Neuronal stem cell (in vitro differentiated cells): ENCODE results near the gene SFMBT2.

Experiments
- DNase-seq: peaks from one replicate; pipeline ENCODE4 v3.0.0-alpha.2; 2013; ENCODE audit warnings: low spot score
- H2AFZ ChIP-seq: one replicate; pipeline ENCODE4 v1.6.1; 2013; ENCODE audit warnings: mild to moderate bottlenecking, low read length, inconsistent platforms
- H2AK5ac ChIP-seq: 2 replicates; pipeline ENCODE4 v1.6.1; 2013; ENCODE audit warnings: low read depth, mild to moderate bottlenecking, inconsistent platforms, low read length, moderate library complexity, mixed read lengths
- H2BK120ac ChIP-seq: 2 replicates; pipeline ENCODE4 v1.6.1; 2013; ENCODE audit warnings: low read depth, mild to moderate bottlenecking, inconsistent platforms, low read length, moderate library complexity, mixed read lengths
- H2BK12ac ChIP-seq: one replicate; pipeline ENCODE4 v1.6.1; 2013; ENCODE audit warnings: low read length, inconsistent platforms
- H2BK15ac ChIP-seq: 2 replicates; pipeline ENCODE4 v1.6.1; 2013; ENCODE audit warnings: mild to moderate bottlenecking, low read length, inconsistent platforms, mixed read lengths
- H2BK5ac ChIP-seq: one replicate; pipeline ENCODE4 v1.6.1; 2013; ENCODE audit warnings: inconsistent platforms, mild to moderate bottlenecking, low read length, moderate library complexity
- H3K14ac ChIP-seq: one replicate; pipeline ENCODE4 v1.6.1; 2013; ENCODE audit warnings: low read length, inconsistent platforms
- H3K18ac ChIP-seq: 2 replicates; pipeline ENCODE4 v1.6.1; 2013; ENCODE audit warnings: low read length, inconsistent platforms
- H3K23ac ChIP-seq: 2 replicates; pipeline ENCODE4 v1.6.1; 2013; ENCODE audit warnings: low read depth, mild to moderate bottlenecking, mixed read lengths, low read length, inconsistent platforms; ENCODE audit not compliant: poor library complexity
- H3K27ac ChIP-seq: replicated peaks from 3 replicates; pipeline ENCODE4 v1.5.1; 2013; ENCODE audit warnings: low read length, inconsistent platforms
- H3K27me3 ChIP-seq, 3 experiments: 2 replicates each; pipeline ENCODE4 v1.6.1; 2013; ENCODE audit warnings: low read length in 3 of 3, mild to moderate bottlenecking in 2 of 3, inconsistent platforms in 1 of 3, low read depth in 1 of 3, mixed read lengths in 1 of 3, moderate library complexity in 1 of 3; ENCODE audit not compliant: control insufficient read depth in 3 of 3, insufficient read depth in 3 of 3
- H3K36me3 ChIP-seq, 2 donors: replicated peaks in 1 of 2; 2 replicates each; pipeline ENCODE4 v1.6.1; 2013; ENCODE audit warnings: low read length in 2 of 2; ENCODE audit not compliant: control insufficient read depth in 2 of 2, insufficient read depth in 2 of 2
- H3K4ac ChIP-seq: 2 replicates; pipeline ENCODE4 v1.6.1; 2013; ENCODE audit warnings: inconsistent platforms, mild to moderate bottlenecking, low read length, moderate library complexity
- H3K4me1 ChIP-seq, 2 donors: 1 replicate in 1 of 2; 2 replicates in 1 of 2; pipeline ENCODE4 v1.6.1; 2013; ENCODE audit warnings: low read length in 2 of 2, low read depth in 1 of 2; ENCODE audit not compliant: control insufficient read depth in 2 of 2, insufficient read depth in 1 of 2
- H3K4me2 ChIP-seq: one replicate; pipeline ENCODE4 v1.6.1; 2013; ENCODE audit warnings: mild to moderate bottlenecking, low read length, inconsistent platforms; ENCODE audit not compliant: insufficient read depth, poor library complexity, severe bottlenecking
- H3K4me3 ChIP-seq, 2 donors: 2 replicates each; pipeline ENCODE4 v1.5.1; 2013; ENCODE audit warnings: low read length in 2 of 2, mild to moderate bottlenecking in 2 of 2, inconsistent platforms in 1 of 2, moderate library complexity in 1 of 2
- H3K79me1 ChIP-seq: one replicate; pipeline ENCODE4 v1.6.1; 2013; ENCODE audit warnings: low read depth, mild to moderate bottlenecking, inconsistent platforms, low read length, moderate library complexity
- H3K9ac ChIP-seq: one replicate; pipeline ENCODE4 v1.6.1; 2013; ENCODE audit warnings: mild to moderate bottlenecking, low read depth, low read length, inconsistent platforms; ENCODE audit not compliant: poor library complexity
- H3K9me3 ChIP-seq, 2 donors: replicated peaks in 1 of 2; 2 replicates each; pipeline versions ENCODE3 to v1.6.1; 2013; ENCODE audit warnings: low read length in 2 of 2, mild to moderate bottlenecking in 2 of 2, inconsistent platforms in 1 of 2, low read depth in 1 of 2, mixed read lengths in 1 of 2, moderate library complexity in 1 of 2; ENCODE audit not compliant: control insufficient read depth in 2 of 2, insufficient read depth in 1 of 2
- H4K8ac ChIP-seq: one replicate; pipeline ENCODE4 v1.6.1; 2013; ENCODE audit warnings: low read depth, mild to moderate bottlenecking, inconsistent platforms, low read length, moderate library complexity
- H4K91ac ChIP-seq: one replicate; pipeline ENCODE4 v1.6.1; 2013; ENCODE audit warnings: low read length, low read depth, mild to moderate bottlenecking, inconsistent platforms; ENCODE audit not compliant: poor library complexity
- WGBS, 2 donors: extraction: QIAGEN DNeasy Blood & Tissue Kit; methylation state at CpG; one replicate each; pipeline ENCODE4 v1.1.7; 2013; ENCODE audit warnings: missing lambda C conversion rate in 2 of 2, mixed read lengths in 1 of 2; ENCODE audit not compliant: insufficient read length in 2 of 2, insufficient replicate concordance in 1 of 2; ENCODE audit errors: extremely low coverage in 2 of 2; 5-methylcytosine and 5-hydroxymethylcytosine counted together

Gene SFMBT2

DNA sequence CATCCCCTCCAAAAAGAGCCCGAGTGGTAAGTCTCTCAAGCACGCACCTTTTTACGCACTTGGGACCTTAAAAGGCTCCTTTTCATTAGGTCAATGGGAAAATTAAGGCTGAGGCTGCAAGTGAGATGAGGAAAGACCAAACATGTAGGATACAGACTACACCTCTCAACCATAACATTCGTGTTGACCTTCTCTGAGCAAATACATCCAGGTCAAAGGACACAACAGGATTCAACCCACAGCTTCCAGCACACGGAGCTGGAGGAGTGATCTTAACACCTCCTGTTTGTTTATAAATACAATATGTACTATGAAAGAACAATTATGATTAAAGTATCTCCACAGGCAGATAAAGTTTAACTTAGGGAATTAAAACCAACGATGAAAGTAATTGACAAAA is 9.7 kb downstream of the SFMBT2 start:
- Histone ChIP-seq H3K4me3 (no peak overlapping the region), H3K4ac (no peak overlapping the region), H2AK5ac (no peak overlapping the region), H2BK15ac (no peak overlapping the region), H3K9me3 (no peaks in the 10 kb centered on the region), H4K91ac (no peak overlapping the region), H2BK5ac (no peak overlapping the region), H2AFZ (no peak overlapping the region), H3K9ac (no peak overlapping the region), H3K14ac (no peak overlapping the region), H4K8ac (no peak overlapping the region), H3K36me3 (no peaks in the 10 kb centered on the region), H3K23ac (no peak overlapping the region), H3K18ac (no peak overlapping the region), H2BK120ac (no peak overlapping the region), H3K27me3 (no peaks in the 10 kb centered on the region), H3K4me2 (no peak overlapping the region), H3K27ac (no peak overlapping the region), H3K4me1 (no peaks in the 10 kb centered on the region), H2BK12ac (no peak overlapping the region), H3K79me1 (no peaks in the 10 kb centered on the region)
- WGBS, 2 donors: no CpG with 5 or more reads among the region's 6 CpGs
- no peak for DNase-seq

GRCh38 chr10:7400068-7400715 is 10.6 kb downstream of the SFMBT2 start:
- no peak overlapping the region for H2AFZ ChIP-seq
- H4K8ac ChIP-seq: no peak overlapping the region
- H2BK5ac ChIP-seq: no peak overlapping the region
- no CpG with 5 or more reads among the region's 10 CpGs for WGBS, 2 donors
- no peak overlapping the region for H2BK12ac ChIP-seq
- no peak overlapping the region for H3K4me2 ChIP-seq
- H3K79me1 ChIP-seq: no peaks in the 10 kb centered on the region
- H3K9me3 ChIP-seq: no peaks in the 10 kb centered on the region
- no peak overlapping the region for H2BK120ac ChIP-seq
- H3K4ac ChIP-seq: no peak overlapping the region
- H3K14ac ChIP-seq: no peak overlapping the region
- no peak for DNase-seq
- no peak overlapping the region for H3K27ac ChIP-seq
- H2AK5ac ChIP-seq: no peak overlapping the region
- no peak overlapping the region for H2BK15ac ChIP-seq
- H3K18ac ChIP-seq: no peak overlapping the region
- no peak overlapping the region for H3K23ac ChIP-seq
- H3K36me3 ChIP-seq: no peaks in the 10 kb centered on the region
- no peaks in the 10 kb centered on the region for H3K4me1 ChIP-seq
- no peak overlapping the region for H3K4me3 ChIP-seq
- H3K9ac ChIP-seq: no peak overlapping the region
- no peak overlapping the region for H4K91ac ChIP-seq
- no peaks in the 10 kb centered on the region for H3K27me3 ChIP-seq

DNA sequence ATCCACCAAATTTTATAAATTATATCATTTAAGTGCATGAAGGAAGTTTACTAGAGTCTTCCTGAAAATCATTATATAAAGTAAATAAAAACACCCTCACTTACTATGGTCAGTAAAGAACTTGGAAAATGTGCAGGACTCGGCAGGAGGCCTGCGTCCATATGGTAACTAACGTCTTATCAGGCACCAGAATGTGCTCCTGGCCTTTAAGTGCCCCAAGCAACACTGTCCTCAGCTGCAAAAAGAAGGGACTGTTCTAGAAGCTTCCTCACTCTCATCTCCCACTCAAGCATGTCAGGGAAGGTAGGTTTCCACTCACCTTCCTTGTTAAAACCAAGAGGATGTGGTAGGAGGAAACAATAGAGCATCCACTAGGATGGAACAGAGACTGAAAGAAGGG is 11.3 kb downstream of the SFMBT2 start:
- H2AFZ ChIP-seq: no peak overlapping the region
- no CpG with 5 or more reads among the region's 3 CpGs for WGBS, 2 donors
- no peak overlapping the region for H3K4me3 ChIP-seq
- H3K9me3 ChIP-seq: no peaks in the 10 kb centered on the region
- no peak overlapping the region for H3K14ac ChIP-seq
- no peak overlapping the region for H3K18ac ChIP-seq
- no peak overlapping the region for H2BK15ac ChIP-seq
- H3K4ac ChIP-seq: no peak overlapping the region
- H3K27me3 ChIP-seq: no peaks in the 10 kb centered on the region
- no peak overlapping the region for H3K27ac ChIP-seq
- no peaks in the 10 kb centered on the region for H3K4me1 ChIP-seq
- DNase-seq: no peak
- no peaks in the 10 kb centered on the region for H3K79me1 ChIP-seq
- H2AK5ac ChIP-seq: no peak overlapping the region
- no peaks in the 10 kb centered on the region for H3K36me3 ChIP-seq
- H2BK120ac ChIP-seq: no peak overlapping the region
- H4K8ac ChIP-seq: no peak overlapping the region
- H3K4me2 ChIP-seq: no peak overlapping the region
- H2BK5ac ChIP-seq: no peak overlapping the region
- H3K9ac ChIP-seq: no peak overlapping the region
- H4K91ac ChIP-seq: no peak overlapping the region
- no peak overlapping the region for H3K23ac ChIP-seq
- no peak overlapping the region for H2BK12ac ChIP-seq

- DNase-seq: no peak
- H3K79me1 ChIP-seq: no peaks in the 10 kb centered on the region
- H4K8ac ChIP-seq: no peak overlapping the region
- no peaks in the 10 kb centered on the region for H3K9me3 ChIP-seq
- H3K9ac ChIP-seq: no peak overlapping the region
- no peak overlapping the region for H2BK15ac ChIP-seq
- no peak overlapping the region for H2AFZ ChIP-seq
- H2BK12ac ChIP-seq: no peak overlapping the region
- H2BK120ac ChIP-seq: no peak overlapping the region
- H3K4me2 ChIP-seq: no peak overlapping the region
- no peak overlapping the region for H3K27ac ChIP-seq
- H2BK5ac ChIP-seq: no peak overlapping the region
- H3K14ac ChIP-seq: no peak overlapping the region
- H3K23ac ChIP-seq: no peak overlapping the region
- H3K36me3 ChIP-seq: no peaks in the 10 kb centered on the region
- H3K18ac ChIP-seq: no peak overlapping the region
- H3K27me3 ChIP-seq: no peaks in the 10 kb centered on the region
- no peak overlapping the region for H3K4ac ChIP-seq
- H4K91ac ChIP-seq: no peak overlapping the region
- no peak overlapping the region for H3K4me3 ChIP-seq
- no CpG with 5 or more reads among the region's 17 CpGs for WGBS, 2 donors
- H2AK5ac ChIP-seq: no peak overlapping the region
- H3K4me1 ChIP-seq: no peaks in the 10 kb centered on the region
Measured at GRCh38 chr10:7397049-7398035, 13.5 kb downstream of the SFMBT2 start.
